Loucy (cell line): ENCODE data around the gene ZBED1.

Source experiments
- CTCF ChIP-seq: fragments of 200-600 bp; sonication (generic); conservative IDR thresholded peaks from 2 replicates; pipeline ENCODE4 v1.5.1; 2014; ENCODE audit warnings: mild to moderate bottlenecking, antibody characterized with exemption, low read length
- EZH2phosphoT487 ChIP-seq: fragments of 200-600 bp; IDR thresholded peaks from 2 replicates; pipeline ENCODE4 v1.6.1; 2018; ENCODE audit warnings: antibody characterized with exemption, mild to moderate bottlenecking, moderate library complexity, borderline replicate concordance

GRCh38 chrX:2539586-2539985 is 38.8 kb upstream of the ZBED1 start:
- TF ChIP-seq CTCF (no peak), EZH2phosphoT487 (no peak)
